ENCODE measurements around the gene TTLL7. TPM values are rescaled to one million over a fixed set of nuclear protein-coding genes. Genes with fewer than 3 reads are reported as not detected.

Gene TTLL7
- total RNA-seq, 6 experiments from 2014 or later, result 0.92 to 7.2 (median 3.9) TPM

GRCh38 chr1:83997631-83998030, 1.3 kb downstream of the TTLL7 start:
- 78% methylated on average over 3 of the region's 3 CpGs for WGBS (ENCODE audit: insufficient coverage, low coverage, low lambda C conversion rate, missing lambda C conversion rate)
- H3K9me3 ChIP-seq, result no peaks in the 10 kb centered on the region
- H3K36me3 ChIP-seq, result no peaks in the 10 kb centered on the region
- H3K27me3 ChIP-seq, result no peaks in the 10 kb centered on the region
- intact Hi-C loops (cut with DNase I), result no loop called here
- DNase-seq (no peak), ATAC-seq (no peak)
- TF ChIP-seq CTCF (IDR thresholded peaks at IDR 0.05) (no peak), POLR2A (IDR thresholded peaks at IDR 0.05) (no peak)
- H3K27ac ChIP-seq, result no peak overlapping the region
- no peak overlapping the region for H3K4me3 ChIP-seq
- H3K4me1 ChIP-seq, result peaks cover 0 to 5% (median 0%) of the 10 kb centered on the region in 4 donors

GRCh38 chr1:83996621-83997020, 2.3 kb downstream of the TTLL7 start:
- WGBS (ENCODE audit: insufficient coverage, low coverage, low lambda C conversion rate, missing lambda C conversion rate), result 26% methylated on average over 1 of the region's 1 CpG
- intact Hi-C loops (cut with DNase I), result no loop called here
- no peak for DNase-seq
- Histone ChIP-seq H3K4me1 (peaks cover 0 to 5% (median 0%) of the 10 kb centered on the region in 4 donors), H3K27ac (no peak overlapping the region), H3K36me3 (no peaks in the 10 kb centered on the region), H3K27me3 (no peaks in the 10 kb centered on the region), H3K9me3 (no peaks in the 10 kb centered on the region), H3K4me3 (no peak overlapping the region)
- no peak for TF ChIP-seq POLR2A (IDR thresholded peaks at IDR 0.05)
- no peak for TF ChIP-seq CTCF (IDR thresholded peaks at IDR 0.05)
- no peak for ATAC-seq

- Histone ChIP-seq H3K4me1 (peaks cover 0 to 5% (median 0%) of the 10 kb centered on the region in 4 donors), H3K27me3 (no peaks in the 10 kb centered on the region), H3K9me3 (no peaks in the 10 kb centered on the region), H3K27ac (no peak overlapping the region), H3K36me3 (no peaks in the 10 kb centered on the region), H3K4me3 (no peak overlapping the region)
- no peak for TF ChIP-seq CTCF (IDR thresholded peaks at IDR 0.05)
- TF ChIP-seq POLR2A (IDR thresholded peaks at IDR 0.05), result no peak
- ATAC-seq, result no peak
- no peak for DNase-seq
- intact Hi-C loops (cut with DNase I), result no loop called here
- WGBS (ENCODE audit: insufficient coverage, low coverage, low lambda C conversion rate, missing lambda C conversion rate), result 71% methylated on average over 2 of the region's 2 CpGs
Measured at GRCh38 chr1:83996191-83996590, 2.7 kb downstream of the TTLL7 start.

- no peaks in the 10 kb centered on the region for H3K27me3 ChIP-seq
- TF ChIP-seq CTCF (IDR thresholded peaks at IDR 0.05) (no peak), POLR2A (IDR thresholded peaks at IDR 0.05) (no peak)
- WGBS (ENCODE audit: insufficient coverage, low coverage, low lambda C conversion rate, missing lambda C conversion rate), result 83% methylated on average over 1 of the region's 1 CpG
- ATAC-seq (no peak), DNase-seq (no peak)
- H3K9me3 ChIP-seq, result no peaks in the 10 kb centered on the region
- intact Hi-C loops (cut with DNase I), result no loop called here
- peaks cover 0 to 5% (median 0%) of the 10 kb centered on the region in 4 donors for H3K4me1 ChIP-seq
- no peak overlapping the region for H3K4me3 ChIP-seq
- H3K36me3 ChIP-seq, result no peaks in the 10 kb centered on the region
- no peak overlapping the region for H3K27ac ChIP-seq
Measured at GRCh38 chr1:83995649-83996048, 3.3 kb downstream of the TTLL7 start.

GRCh38 chr1:83994111-83994510, 4.8 kb downstream of the TTLL7 start:
- Histone ChIP-seq H3K27ac (no peak overlapping the region), H3K36me3 (no peaks in the 10 kb centered on the region), H3K9me3 (no peaks in the 10 kb centered on the region), H3K4me3 (no peak overlapping the region), H3K4me1 (peaks cover 0 to 5% (median 0%) of the 10 kb centered on the region in 4 donors), H3K27me3 (no peaks in the 10 kb centered on the region)
- intact Hi-C loops (cut with DNase I), result no loop called here
- no peak for DNase-seq
- WGBS (ENCODE audit: insufficient coverage, low coverage, low lambda C conversion rate, missing lambda C conversion rate), result 86% methylated on average over 1 of the region's 1 CpG
- no peak for ATAC-seq
- TF ChIP-seq CTCF (IDR thresholded peaks at IDR 0.05), result no peak
- TF ChIP-seq POLR2A (IDR thresholded peaks at IDR 0.05), result no peak
